Measurements from ENCODE around the gene FHIT. TPM values are rescaled to one million over a fixed set of nuclear protein-coding genes. Genes with fewer than 3 reads are reported as not detected.

FHIT gene
- total and polyA plus RNA-seq, 2 experiments from 2014 or later = 9.7 to 16.2 TPM

DNA sequence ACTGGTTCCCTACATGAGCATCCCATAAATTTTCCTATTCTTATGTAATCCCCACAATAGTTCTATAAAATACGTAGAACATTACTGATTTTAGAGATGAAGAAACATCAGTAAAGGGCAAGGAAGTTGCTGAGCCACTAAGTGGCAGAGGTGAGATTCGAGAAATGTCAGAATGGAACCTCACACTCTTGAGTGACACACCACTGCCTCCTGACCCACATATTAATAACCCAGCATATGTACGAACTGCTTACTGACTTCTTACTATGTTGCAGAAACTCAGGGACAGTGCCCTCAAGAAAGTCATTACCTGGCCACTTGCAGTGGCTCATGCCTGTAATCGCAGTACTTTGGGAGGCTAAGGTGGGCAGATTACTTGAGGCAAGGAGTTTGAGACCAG, 1022.4 kb downstream of the FHIT start:
- DNase-seq (ENCODE audit: low spot score) = no peak
- WGBS (ENCODE audit: low lambda C conversion rate, missing lambda C conversion rate) = 76% methylated on average over 4 of the region's 4 CpGs
- H3K4me2 ChIP-seq = no peak overlapping the region

DNA sequence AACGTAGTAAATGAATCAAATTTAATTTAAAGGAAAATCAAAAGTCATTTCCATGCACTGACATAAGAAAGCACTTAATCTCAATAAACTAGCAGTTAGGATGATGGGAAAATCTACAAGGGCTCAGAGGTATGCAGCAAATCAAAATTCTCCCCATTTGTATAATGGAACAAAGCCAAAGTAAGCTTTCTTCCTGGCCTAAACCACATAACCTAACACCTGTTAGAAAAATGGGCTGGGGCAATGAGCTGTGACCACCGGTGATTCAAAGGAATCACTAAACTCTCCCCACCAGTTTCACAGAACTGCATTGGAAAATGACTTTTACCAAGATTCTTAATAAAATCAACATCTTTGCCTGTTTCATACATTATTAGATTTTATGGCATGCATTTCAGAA, 1024.3 kb downstream of the FHIT start:
- Histone ChIP-seq H3K27ac (no peak overlapping the region), H3K36me3 (replicated peaks; ENCODE audit: insufficient read depth, low read depth) (no peaks in the 10 kb centered on the region), H3K79me2 (no peaks in the 10 kb centered on the region), H3K27me3 (no peaks in the 10 kb centered on the region), H3K4me3 (no peak overlapping the region), H3K9me2 (replicated peaks; ENCODE audit: insufficient read depth) (no peaks in the 10 kb centered on the region), H3K4me1 (ENCODE audit: insufficient read depth) (no peaks in the 10 kb centered on the region), H4K20me1 (ENCODE audit: insufficient read depth, poor library complexity, severe bottlenecking) (no peaks in the 10 kb centered on the region), H3K4me2 (no peak overlapping the region), H3K9me3 (ENCODE audit: low read depth) (no peaks in the 10 kb centered on the region), H2AFZ (no peak overlapping the region)
- 89% methylated on average over 2 of the region's 2 CpGs for WGBS (ENCODE audit: low lambda C conversion rate, missing lambda C conversion rate)
- DNase-seq (ENCODE audit: low spot score) = no peak
- TF ChIP-seq, protein P1, sequence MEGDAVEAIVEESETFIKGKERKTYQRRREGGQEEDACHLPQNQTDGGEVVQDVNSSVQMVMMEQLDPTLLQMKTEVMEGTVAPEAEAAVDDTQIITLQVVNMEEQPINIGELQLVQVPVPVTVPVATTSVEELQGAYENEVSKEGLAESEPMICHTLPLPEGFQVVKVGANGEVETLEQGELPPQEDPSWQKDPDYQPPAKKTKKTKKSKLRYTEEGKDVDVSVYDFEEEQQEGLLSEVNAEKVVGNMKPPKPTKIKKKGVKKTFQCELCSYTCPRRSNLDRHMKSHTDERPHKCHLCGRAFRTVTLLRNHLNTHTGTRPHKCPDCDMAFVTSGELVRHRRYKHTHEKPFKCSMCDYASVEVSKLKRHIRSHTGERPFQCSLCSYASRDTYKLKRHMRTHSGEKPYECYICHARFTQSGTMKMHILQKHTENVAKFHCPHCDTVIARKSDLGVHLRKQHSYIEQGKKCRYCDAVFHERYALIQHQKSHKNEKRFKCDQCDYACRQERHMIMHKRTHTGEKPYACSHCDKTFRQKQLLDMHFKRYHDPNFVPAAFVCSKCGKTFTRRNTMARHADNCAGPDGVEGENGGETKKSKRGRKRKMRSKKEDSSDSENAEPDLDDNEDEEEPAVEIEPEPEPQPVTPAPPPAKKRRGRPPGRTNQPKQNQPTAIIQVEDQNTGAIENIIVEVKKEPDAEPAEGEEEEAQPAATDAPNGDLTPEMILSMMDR (IDR thresholded peaks at IDR 0.05; ENCODE audit: poor library complexity) = no peak
- TF ChIP-seq EZH2phosphoT487 (IDR thresholded peaks at IDR 0.05; ENCODE audit: low read depth, severe bottlenecking, unreplicated experiment) = no peak
- TF ChIP-seq EZH2 (IDR thresholded peaks at IDR 0.05; ENCODE audit: borderline replicate concordance) = no peak

More for the DNA sequence above, 1022.4 kb downstream of the FHIT start:
- Histone ChIP-seq H3K27me3 (no peaks in the 10 kb centered on the region), H3K4me3 (no peak overlapping the region), H3K36me3 (replicated peaks; ENCODE audit: insufficient read depth, low read depth) (no peaks in the 10 kb centered on the region), H3K79me2 (no peaks in the 10 kb centered on the region), H3K4me1 (ENCODE audit: insufficient read depth) (no peaks in the 10 kb centered on the region), H4K20me1 (ENCODE audit: insufficient read depth, poor library complexity, severe bottlenecking) (no peaks in the 10 kb centered on the region), H3K9me2 (replicated peaks; ENCODE audit: insufficient read depth) (no peaks in the 10 kb centered on the region), H2AFZ (no peak overlapping the region), H3K27ac (no peak overlapping the region), H3K9me3 (ENCODE audit: low read depth) (no peaks in the 10 kb centered on the region)
- TF ChIP-seq, protein P1 (IDR thresholded peaks at IDR 0.05; ENCODE audit: poor library complexity) = no peak
- TF ChIP-seq EZH2 (IDR thresholded peaks at IDR 0.05; ENCODE audit: borderline replicate concordance) (no peak), EZH2phosphoT487 (IDR thresholded peaks at IDR 0.05; ENCODE audit: low read depth, severe bottlenecking, unreplicated experiment) (no peak)

DNA sequence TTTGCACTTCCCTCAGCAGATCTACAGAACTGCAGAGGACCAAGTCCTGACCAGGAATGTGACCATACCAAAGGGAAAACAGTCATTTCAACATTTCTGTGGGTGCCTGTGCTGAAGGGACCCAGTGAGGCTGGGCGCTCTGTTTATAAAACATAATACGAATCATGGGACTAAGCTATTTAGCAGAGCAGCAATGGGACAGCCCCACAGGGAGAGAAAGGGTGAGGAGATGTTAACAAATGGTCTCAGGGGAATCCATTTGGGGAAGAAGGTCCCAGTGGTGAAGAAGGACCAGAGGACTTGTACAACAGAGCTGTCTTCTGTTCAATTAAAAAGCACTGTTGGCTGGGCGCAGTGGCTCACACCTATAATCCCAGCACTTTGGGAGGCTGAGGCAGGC, 1025.4 kb downstream of the FHIT start:
- H2AFZ ChIP-seq = no peak overlapping the region
- no peaks in the 10 kb centered on the region for H3K9me3 ChIP-seq (ENCODE audit: low read depth)
- no peak overlapping the region for H3K4me3 ChIP-seq
- no peaks in the 10 kb centered on the region for H3K9me2 ChIP-seq (replicated peaks; ENCODE audit: insufficient read depth)
- H3K36me3 ChIP-seq (replicated peaks; ENCODE audit: insufficient read depth, low read depth) = no peaks in the 10 kb centered on the region
- H3K27ac ChIP-seq = no peak overlapping the region
- H3K4me1 ChIP-seq (ENCODE audit: insufficient read depth) = no peaks in the 10 kb centered on the region
- H3K79me2 ChIP-seq = no peaks in the 10 kb centered on the region
- no peaks in the 10 kb centered on the region for H3K27me3 ChIP-seq
- H4K20me1 ChIP-seq (ENCODE audit: insufficient read depth, poor library complexity, severe bottlenecking) = no peaks in the 10 kb centered on the region
- no peak overlapping the region for H3K4me2 ChIP-seq
- WGBS (ENCODE audit: low lambda C conversion rate, missing lambda C conversion rate) = 100% methylated on average over 3 of the region's 3 CpGs
- DNase-seq (ENCODE audit: low spot score) = no peak
- TF ChIP-seq, protein P1 (IDR thresholded peaks at IDR 0.05; ENCODE audit: poor library complexity) = no peak
- TF ChIP-seq EZH2 (IDR thresholded peaks at IDR 0.05; ENCODE audit: borderline replicate concordance) (no peak), EZH2phosphoT487 (IDR thresholded peaks at IDR 0.05; ENCODE audit: low read depth, severe bottlenecking, unreplicated experiment) (no peak)

GRCh38 chr3:60220768-60221167, 1030.5 kb downstream of the FHIT start:
- 81% methylated on average over 4 of the region's 4 CpGs for WGBS (ENCODE audit: low lambda C conversion rate, missing lambda C conversion rate)
- H3K4me1 ChIP-seq (ENCODE audit: insufficient read depth) = peaks cover 7% of the 10 kb centered on the region
- H2AFZ ChIP-seq = no peak overlapping the region
- no peak overlapping the region for H3K4me2 ChIP-seq
- H3K4me3 ChIP-seq = no peak overlapping the region
- no peak for DNase-seq (ENCODE audit: low spot score)
- no peaks in the 10 kb centered on the region for H3K27me3 ChIP-seq
- H3K27ac ChIP-seq = no peak overlapping the region
- no peaks in the 10 kb centered on the region for H3K9me2 ChIP-seq (replicated peaks; ENCODE audit: insufficient read depth)
- H3K36me3 ChIP-seq (replicated peaks; ENCODE audit: insufficient read depth, low read depth) = no peaks in the 10 kb centered on the region
- no peaks in the 10 kb centered on the region for H4K20me1 ChIP-seq (ENCODE audit: insufficient read depth, poor library complexity, severe bottlenecking)
- TF ChIP-seq, protein P1 (IDR thresholded peaks at IDR 0.05; ENCODE audit: poor library complexity) = no peak
- no peak for TF ChIP-seq EZH2 (IDR thresholded peaks at IDR 0.05; ENCODE audit: borderline replicate concordance)
- TF ChIP-seq EZH2phosphoT487 (IDR thresholded peaks at IDR 0.05; ENCODE audit: low read depth, severe bottlenecking, unreplicated experiment) = no peak
- H3K79me2 ChIP-seq = no peaks in the 10 kb centered on the region
- H3K9me3 ChIP-seq (ENCODE audit: low read depth) = no peaks in the 10 kb centered on the region

Measured in hepatocyte (in vitro differentiated cells).